Panc1 (cell line): ENCODE results near the gene CDH23. TPM values are rescaled to one million over a fixed set of nuclear protein-coding genes. Genes with fewer than 3 reads are reported as not detected.

ENCODE experiments used
- ATAC-seq: fragments of 200-7000 bp; cut with Tn5 transposase; 2 replicates; pipeline ENCODE4 v1.9.1; 2020; ENCODE audit warnings: mild to moderate bottlenecking, moderate library complexity
- BruUV-seq: library from RNA; stranded (reverse); fragments of 400-500 nt; replicated peaks from 2 replicates; lab custom pipeline; 2021; lab: Mats Ljungman, UMichigan
- CTCF ChIA-PET: fragments of 300-600 bp; sonication (Branson Sonifier 250); formaldehyde crosslinking; loops from one replicate; lab custom pipeline; 2022; ENCODE audit warnings: antibody characterized with exemption; lab: Charles Lee
- POLR2A ChIA-PET: fragments of 300-600 bp; sonication (Branson Sonifier 250); formaldehyde crosslinking; loops from one replicate; lab custom pipeline; 2022; ENCODE audit warnings: antibody characterized with exemption; lab: Charles Lee
- DNase-seq: peaks from one replicate; pipeline ENCODE4 v3.0.0-alpha.2; 2010; ENCODE audit warnings: low read depth, low spot score
- H3K27ac ChIP-seq: 2 replicates; pipeline ENCODE4 v1.5.1; 2011; ENCODE audit warnings: mild to moderate bottlenecking, low read length, inconsistent platforms
- H3K27me3 ChIP-seq: fragments of 200-500 bp; sonication (Bioruptor generic); 2 replicates; pipeline ENCODE4 v1.6.0; 2014; ENCODE audit warnings: low read length, inconsistent platforms; ENCODE audit not compliant: control insufficient read depth, insufficient read depth
- H3K36me3 ChIP-seq: fragments of 200-500 bp; sonication (Bioruptor generic); 2 replicates; pipeline ENCODE4 v1.5.1; 2014; ENCODE audit warnings: inconsistent platforms, mild to moderate bottlenecking, low read length, moderate library complexity; ENCODE audit not compliant: control insufficient read depth, insufficient read depth
- H3K4me1 ChIP-seq: 2 replicates; pipeline ENCODE4 v1.5.1; 2011; ENCODE audit warnings: inconsistent platforms, mild to moderate bottlenecking, low read length, moderate library complexity; ENCODE audit not compliant: control insufficient read depth, insufficient read depth
- H3K4me3 ChIP-seq, 2 experiments: 2 replicates each; pipeline ENCODE4 v1.5.1; 2011 to 2012; ENCODE audit warnings: low read depth in 2 of 2, low read length in 2 of 2, mild to moderate bottlenecking in 2 of 2, inconsistent platforms in 1 of 2, moderate library complexity in 1 of 2
- H3K9me3 ChIP-seq: fragments of 200-500 bp; sonication (Bioruptor generic); 2 replicates; pipeline ENCODE4 v1.5.1; 2014; ENCODE audit warnings: low read depth, mild to moderate bottlenecking, inconsistent platforms, low read length, moderate library complexity; ENCODE audit not compliant: control insufficient read depth, insufficient read depth
- CTCF ChIP-seq: fragments of 450-650 bp; IDR thresholded peaks from 2 replicates; pipeline ENCODE4 v1.5.1; 2017; ENCODE audit warnings: mild to moderate bottlenecking
- POLR2AphosphoS5 ChIP-seq: IDR thresholded peaks from 2 replicates; pipeline ENCODE4 v1.6.1; 2012; ENCODE audit warnings: mild to moderate bottlenecking, low read depth, low read length, moderate library complexity
- REST ChIP-seq, 2 experiments: IDR thresholded peaks; 2 replicates each; pipeline ENCODE4 v1.6.1; 2011 to 2012; ENCODE audit warnings: low read depth in 2 of 2, control low read depth in 1 of 2, low read length in 1 of 2, mild to moderate bottlenecking in 1 of 2, moderate library complexity in 1 of 2; ENCODE audit not compliant: insufficient read depth in 1 of 2
- SIN3A ChIP-seq: IDR thresholded peaks from 2 replicates; pipeline ENCODE4 v1.6.1; 2012; ENCODE audit warnings: low read depth, mild to moderate bottlenecking, low read length, moderate library complexity, borderline replicate concordance; ENCODE audit not compliant: insufficient read depth
- TCF7L2 ChIP-seq: IDR thresholded peaks from 2 replicates; pipeline ENCODE4 v1.6.1; 2011; ENCODE audit warnings: mild to moderate bottlenecking, low read depth, low read length, inconsistent platforms
- in situ Hi-C: cut with HindIII; loops from 2 replicates; pipeline ENCODE4 v1.10.0; 2016; ENCODE audit warnings: low sequenced_read_pairs, low pct_unique_long_range_greater_than_20kb
- intact Hi-C: fragments of 100-400 bp; cut with micrococcal nuclease; formaldehyde crosslinking; loops from one replicate; pipeline ENCODE4 v1.10.0; 2022; ENCODE audit not compliant: unreplicated experiment
- total RNA-seq: library from RNA; stranded (reverse); gene quantifications from one replicate; pipeline ENCODE4 v1.2.1, GENCODE V29; 2021; ENCODE audit not compliant: unreplicated experiment

CDH23 gene
- total RNA-seq, 1 experiment from 2014 or later = 2.7 TPM

- POLR2A ChIA-PET = no interaction called here
- Histone ChIP-seq H3K36me3 (no peaks in the 10 kb centered on the region), H3K4me1 (peaks cover 6% of the 10 kb centered on the region; the same call in 1 of the 2 replicates), H3K27me3 (no peaks in the 10 kb centered on the region), H3K9me3 (no peaks in the 10 kb centered on the region), H3K4me3 (no peak overlapping the region), H3K27ac (no peak overlapping the region)
- intact Hi-C loops = no loop called here
- TF ChIP-seq CTCF (no peak), POLR2AphosphoS5 (no peak), SIN3A (no peak), REST (IDR thresholded peaks at IDR 0.05; ENCODE audit: insufficient read depth in 1 of 2, low read depth in 2 of 2, low read length in 1 of 2) (no peak), TCF7L2 (no peak)
- in situ Hi-C loops = no loop called here
- CTCF ChIA-PET = interaction anchor here (1.5 kb wide), 1 partner anchor 177 kb away, joined by 4 read pairs; no protein-coding TSS in a partner anchor
- DNase-seq = no peak
- BruUV-seq = no TSS peak
- no peak for ATAC-seq
These were observed 176.2 kb downstream of the CDH23 start for GRCh38 chr10:71572962-71573361.

- ChIA-PET POLR2A (no interaction called here), CTCF (interaction anchor here (1.5 kb wide), 1 partner anchor 178 kb away, joined by 4 read pairs; no protein-coding TSS in a partner anchor)
- Histone ChIP-seq H3K4me3 (no peak overlapping the region), H3K27me3 (no peaks in the 10 kb centered on the region), H3K27ac (no peak overlapping the region), H3K9me3 (no peaks in the 10 kb centered on the region), H3K4me1 (peaks cover 6% of the 10 kb centered on the region; the same call in 1 of the 2 replicates), H3K36me3 (no peaks in the 10 kb centered on the region)
- BruUV-seq = no TSS peak
- intact Hi-C loops = no loop called here
- no peak for DNase-seq
- in situ Hi-C loops = no loop called here
- TF ChIP-seq POLR2AphosphoS5 (no peak), SIN3A (no peak), REST (IDR thresholded peaks at IDR 0.05; ENCODE audit: insufficient read depth in 1 of 2, low read depth in 2 of 2, low read length in 1 of 2) (no peak), CTCF (no peak), TCF7L2 (no peak)
- no peak for ATAC-seq
These were observed 177.1 kb downstream of the CDH23 start for GRCh38 chr10:71573562-71574518.
